Erythroblast (primary cell): ENCODE results near the gene NUDT3.

Experiments used
- GATA1 ChIP-seq: IDR thresholded peaks from 2 replicates; pipeline ENCODE4 v1.6.1; 2011; ENCODE audit warnings: low read depth, mild to moderate bottlenecking, control low read depth, low read length, moderate library complexity
- POLR2A ChIP-seq: IDR thresholded peaks from 2 replicates; pipeline ENCODE4 v1.6.1; 2011; ENCODE audit warnings: mild to moderate bottlenecking, low read length

DNA sequence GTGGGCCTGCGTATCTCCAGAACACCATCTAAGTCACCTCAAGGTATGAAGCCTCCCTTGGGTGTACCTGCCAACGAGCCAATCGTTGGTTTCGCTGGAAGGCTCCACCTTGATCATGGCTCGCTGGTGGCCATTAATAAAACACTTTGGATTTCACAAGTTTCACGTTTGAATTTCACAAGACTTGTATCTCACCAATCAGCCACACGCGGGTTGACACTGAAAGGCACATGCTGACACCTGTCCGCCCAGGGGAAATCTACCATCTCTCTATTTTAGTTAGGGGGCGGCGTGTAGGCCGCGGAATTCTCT, 156.4 kb downstream of the NUDT3 start:
- TF ChIP-seq POLR2A (no peak), GATA1 (no peak)
